PC-3 (cell line): ENCODE data around the gene TMEM94. TPM values are rescaled to one million over a fixed set of nuclear protein-coding genes. Genes with fewer than 3 reads are reported as not detected.
A peak's percentile ranks its signal among the peaks of the same experiment; 100 is the strongest.

Source experiments
- ATAC-seq: fragments of 200-7000 bp; cut with Tn5 transposase; 2 replicates; pipeline ENCODE4 v1.9.1; 2020; ENCODE audit warnings: mild to moderate bottlenecking, moderate library complexity
- BruUV-seq: library from RNA; stranded (reverse); fragments of 400-500 nt; replicated peaks from 2 replicates; lab custom pipeline; 2021; lab: Mats Ljungman, UMichigan
- CTCF ChIA-PET: fragments of 300-600 bp; sonication (Branson Sonifier 250); formaldehyde crosslinking; loops from one replicate; lab custom pipeline; 2022; ENCODE audit warnings: antibody characterized with exemption; lab: Charles Lee
- POLR2A ChIA-PET: fragments of 300-600 bp; sonication (Branson Sonifier 250); formaldehyde crosslinking; loops from one replicate; lab custom pipeline; 2022; ENCODE audit warnings: antibody characterized with exemption; ENCODE audit not compliant: unreplicated experiment; lab: Charles Lee
- DNase-seq: peaks from one replicate; pipeline ENCODE4 v3.0.0-alpha.2; 2015
- H2AFZ ChIP-seq: fragments of 300-600 bp; sonication (generic); 2 replicates; pipeline ENCODE4 v1.6.0; 2016; ENCODE audit warnings: antibody characterized with exemption, low read length
- H3F3A ChIP-seq: fragments of 300-600 bp; sonication (generic); one replicate; pipeline ENCODE4 v1.6.0; 2017; ENCODE audit warnings: antibody characterized with exemption, low read length, control low read depth, mild to moderate bottlenecking; ENCODE audit not compliant: unreplicated experiment
- H3K27ac ChIP-seq: fragments of 300-600 bp; sonication (generic); 2 replicates; pipeline ENCODE4 v1.5.1; 2016; ENCODE audit warnings: mild to moderate bottlenecking, low read length
- H3K27me3 ChIP-seq: fragments of 300-600 bp; sonication (generic); 2 replicates; pipeline ENCODE4 v1.6.1; 2016; ENCODE audit warnings: low read length, mixed read lengths
- H3K36me3 ChIP-seq: fragments of 300-600 bp; sonication (generic); 2 replicates; pipeline ENCODE4 v1.6.1; 2016; ENCODE audit warnings: low read depth, mixed run types, low read length, mixed read lengths
- H3K4me1 ChIP-seq: fragments of 300-600 bp; sonication (generic); 2 replicates; pipeline ENCODE4 v1.5.1; 2016; ENCODE audit warnings: low read length; ENCODE audit not compliant: insufficient read depth
- H3K4me2 ChIP-seq: fragments of 300-600 bp; sonication (generic); 2 replicates; pipeline ENCODE4 v1.6.0; 2016; ENCODE audit warnings: low read length
- H3K4me3 ChIP-seq: fragments of 300-600 bp; sonication (generic); 2 replicates; pipeline ENCODE4 v1.5.1; 2016; ENCODE audit warnings: mild to moderate bottlenecking, low read length, mixed read lengths
- H3K79me2 ChIP-seq: fragments of 300-600 bp; sonication (generic); 2 replicates; pipeline ENCODE4 v1.6.1; 2017; ENCODE audit warnings: low read length, mixed read lengths
- H3K9ac ChIP-seq: fragments of 300-600 bp; sonication (generic); 2 replicates; pipeline ENCODE4 v1.6.0; 2016; ENCODE audit warnings: mild to moderate bottlenecking, low read length
- H3K9me2 ChIP-seq: fragments of 300-600 bp; sonication (generic); replicated peaks from 2 replicates; pipeline ENCODE4 v1.6.1; 2016; ENCODE audit warnings: mixed run types, low read length, mixed read lengths
- H3K9me3 ChIP-seq: fragments of 300-600 bp; sonication (generic); 2 replicates; pipeline ENCODE4 v1.6.1; 2016; ENCODE audit warnings: low read length, mixed read lengths
- H4K20me1 ChIP-seq: fragments of 300-600 bp; sonication (generic); 2 replicates; pipeline ENCODE4 v1.6.1; 2016; ENCODE audit warnings: low read length, mixed read lengths
- EZH2 ChIP-seq: fragments of 300-600 bp; sonication (generic); IDR thresholded peaks from one replicate; pipeline ENCODE4 v1.6.1; 2017; ENCODE audit warnings: antibody characterized with exemption, mild to moderate bottlenecking, low read length; ENCODE audit not compliant: unreplicated experiment
- EZH2phosphoT487 ChIP-seq: fragments of 300-600 bp; sonication (generic); IDR thresholded peaks from 2 replicates; pipeline ENCODE4 v1.6.1; 2018; ENCODE audit warnings: mild to moderate bottlenecking, antibody characterized with exemption, low read length, borderline replicate concordance
- intact Hi-C: fragments of 100-400 bp; cut with micrococcal nuclease; formaldehyde crosslinking; loops from 2 replicates; pipeline ENCODE4 v1.9.0; 2023
- total RNA-seq: library from RNA; depleted of rRNA; stranded (reverse); fragments of >200 nt; gene quantifications from 2 replicates; pipeline ENCODE4 v1.2.3, GENCODE V29; 2014
- TF ChIP-seq, protein P1 (sequence below): fragments of 300-600 bp; sonication (generic); conservative IDR thresholded peaks from 2 replicates; pipeline ENCODE4 v1.5.1; 2017; ENCODE audit warnings: antibody characterized with exemption, low read depth, mild to moderate bottlenecking, low read length

The TMEM94 gene
- total RNA-seq, 1 experiment from 2014 or later = 45.6 TPM

DNA sequence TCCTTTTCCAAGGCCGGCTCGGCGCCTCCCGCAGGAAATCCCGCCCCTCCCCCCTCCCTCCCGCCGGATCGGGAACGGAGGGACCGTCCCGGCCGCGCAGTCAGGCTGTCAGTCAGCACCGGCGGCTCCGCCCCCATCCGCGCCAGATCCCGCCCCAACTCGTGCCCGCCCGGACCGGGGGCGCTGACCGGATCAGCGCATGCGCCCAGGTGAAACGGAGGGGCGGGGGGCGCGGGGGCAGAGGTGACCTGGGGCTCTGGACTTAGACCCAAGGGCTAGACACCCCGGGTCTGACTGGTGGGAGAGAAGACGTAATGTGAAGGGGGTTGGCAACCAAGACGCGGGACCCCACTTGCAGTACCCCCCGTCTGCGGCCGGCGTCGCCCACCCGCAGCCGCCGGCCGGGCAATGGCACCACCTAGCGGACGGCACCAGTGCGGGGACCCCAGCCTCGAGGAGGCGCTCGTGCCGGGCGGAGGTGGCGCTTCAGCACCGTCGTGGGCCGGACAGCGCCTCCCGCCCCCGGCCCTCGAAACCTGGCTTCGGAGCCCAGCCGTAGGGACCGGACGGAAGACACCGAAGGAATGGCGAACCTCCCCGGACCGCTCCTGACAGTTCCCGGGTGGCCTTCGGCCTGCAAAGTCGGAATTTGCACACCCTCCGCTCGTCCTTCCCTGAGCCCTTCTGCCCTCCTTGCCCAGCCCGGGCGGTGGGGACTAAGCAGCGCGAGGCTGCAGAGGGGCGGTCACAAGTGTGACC lies 59.2 kb downstream of the TMEM94 start, which contains the start of gene CASKIN2:
Gene CASKIN2 (minus strand): TSS at position 42 of the 759 bp plus-strand sequence. CDS start 1,733 bp downstream, outside the sequence.
- intact Hi-C loops = loop anchor here (1.0 to 5.0 kb wide), 5 partner anchors 47 to 117 kb away; partner anchors contain the start of genes SMIM5 and TMEM94
- peaks cover 58% of the 10 kb centered on the region for H3K79me2 ChIP-seq
- BruUV-seq = no TSS peak
- H3K4me2 ChIP-seq = peak within 1 kb of the TSS; percentile 93
- no peaks in the 10 kb centered on the region for H3K9me3 ChIP-seq
- TF ChIP-seq EZH2 = no peak
- TF ChIP-seq, protein P1, sequence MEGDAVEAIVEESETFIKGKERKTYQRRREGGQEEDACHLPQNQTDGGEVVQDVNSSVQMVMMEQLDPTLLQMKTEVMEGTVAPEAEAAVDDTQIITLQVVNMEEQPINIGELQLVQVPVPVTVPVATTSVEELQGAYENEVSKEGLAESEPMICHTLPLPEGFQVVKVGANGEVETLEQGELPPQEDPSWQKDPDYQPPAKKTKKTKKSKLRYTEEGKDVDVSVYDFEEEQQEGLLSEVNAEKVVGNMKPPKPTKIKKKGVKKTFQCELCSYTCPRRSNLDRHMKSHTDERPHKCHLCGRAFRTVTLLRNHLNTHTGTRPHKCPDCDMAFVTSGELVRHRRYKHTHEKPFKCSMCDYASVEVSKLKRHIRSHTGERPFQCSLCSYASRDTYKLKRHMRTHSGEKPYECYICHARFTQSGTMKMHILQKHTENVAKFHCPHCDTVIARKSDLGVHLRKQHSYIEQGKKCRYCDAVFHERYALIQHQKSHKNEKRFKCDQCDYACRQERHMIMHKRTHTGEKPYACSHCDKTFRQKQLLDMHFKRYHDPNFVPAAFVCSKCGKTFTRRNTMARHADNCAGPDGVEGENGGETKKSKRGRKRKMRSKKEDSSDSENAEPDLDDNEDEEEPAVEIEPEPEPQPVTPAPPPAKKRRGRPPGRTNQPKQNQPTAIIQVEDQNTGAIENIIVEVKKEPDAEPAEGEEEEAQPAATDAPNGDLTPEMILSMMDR = peak; percentile 100
- ATAC-seq = peak; percentile 71
- no peaks in the 10 kb centered on the region for H3K27me3 ChIP-seq
- peak within 1 kb of the TSS; percentile 73 for H3K9ac ChIP-seq
- no peaks in the 10 kb centered on the region for H3F3A ChIP-seq
- H3K9me2 ChIP-seq = no peaks in the 10 kb centered on the region
- ChIA-PET CTCF (interaction anchor here (0.9 to 3.1 kb wide), 7 partner anchors 10 to 243 kb away, joined by 3 to 18 read pairs (median 8); partner anchors contain the start of gene LLGL2), POLR2A (interaction anchor here (0.6 kb wide), 1 partner anchor 11 kb away, joined by 6 read pairs; no protein-coding TSS in a partner anchor)
- peak within 1 kb of the TSS; percentile 96 for H2AFZ ChIP-seq
- H3K4me1 ChIP-seq = peaks cover 47% of the 10 kb centered on the region
- H4K20me1 ChIP-seq = peaks cover 24% of the 10 kb centered on the region
- peak within 1 kb of the TSS; percentile 78 for H3K4me3 ChIP-seq
- H3K36me3 ChIP-seq = no peaks in the 10 kb centered on the region; the same call in 1 of the 2 replicates
- H3K27ac ChIP-seq = peak within 1 kb of the TSS; percentile 8
- DNase-seq = peak; percentile 98

DNA sequence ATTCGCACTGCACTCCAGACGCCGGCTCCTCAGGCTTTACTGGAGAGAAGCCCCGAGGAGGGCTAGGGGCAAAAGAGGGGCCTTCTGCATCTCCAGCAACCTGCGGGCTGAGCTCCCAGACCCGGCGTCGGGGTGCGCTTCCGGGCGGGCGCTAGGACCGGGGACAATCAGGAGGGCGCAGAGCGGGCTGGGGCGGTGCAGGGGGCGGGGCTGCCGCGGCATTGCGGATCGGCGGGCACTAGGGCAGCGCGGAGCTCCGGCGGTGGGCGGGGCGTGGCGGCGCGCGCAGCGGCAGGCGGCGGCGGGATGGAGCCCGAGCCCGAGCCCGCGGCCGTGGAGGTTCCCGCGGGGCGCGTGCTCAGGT lies 59.8 kb downstream of the TMEM94 start, which contains the start of gene TSEN54:
Gene TSEN54 (plus strand): TSS at position 274 of the 364 bp plus-strand sequence. CDS start 33 bp downstream, at position 307.
- peak within 1 kb of the TSS; percentile 84 for H3K4me3 ChIP-seq
- H2AFZ ChIP-seq = peak within 1 kb of the TSS; percentile 96
- H3K4me2 ChIP-seq = peak within 1 kb of the TSS; percentile 95
- H3K9me3 ChIP-seq = no peaks in the 10 kb centered on the region
- POLR2A ChIA-PET = interaction anchor here (0.6 to 0.7 kb wide), 4 partner anchors 9 to 91 kb away, joined by 3 to 7 read pairs (median 5); no protein-coding TSS in a partner anchor
- peaks cover 47% of the 10 kb centered on the region for H3K4me1 ChIP-seq
- BruUV-seq = no TSS peak
- no peaks in the 10 kb centered on the region for H3K27me3 ChIP-seq
- TF ChIP-seq EZH2 = no peak
- TF ChIP-seq, protein P1 = no peak
- no peak for TF ChIP-seq EZH2phosphoT487
- no peaks in the 10 kb centered on the region; the same call in 1 of the 2 replicates for H3K36me3 ChIP-seq
- peak within 1 kb of the TSS; percentile 73 for H3K9ac ChIP-seq
- intact Hi-C loops = loop anchor here (2.0 to 5.0 kb wide), 3 partner anchors 47 to 116 kb away; partner anchors contain the start of genes SMIM5 and TMEM94
- no peaks in the 10 kb centered on the region for H3F3A ChIP-seq
- peaks cover 57% of the 10 kb centered on the region for H3K79me2 ChIP-seq
- no peak within 1 kb of the TSS for H3K27ac ChIP-seq
- peak; percentile 75 for ATAC-seq
- CTCF ChIA-PET = interaction anchor here (0.6 to 3.1 kb wide), 12 partner anchors 9 to 245 kb away, joined by 3 to 18 read pairs (median 5); partner anchors contain the start of genes LLGL2, MIF4GD and TMEM94
- no peaks in the 10 kb centered on the region for H3K9me2 ChIP-seq
- H4K20me1 ChIP-seq = peaks cover 23% of the 10 kb centered on the region
- peak; percentile 90 for DNase-seq
